K562 (cell line): ENCODE measurements around the gene CCDC18. TPM values are rescaled to one million over a fixed set of nuclear protein-coding genes. Genes with fewer than 3 reads are reported as not detected.

ENCODE experiments used
- DIDO1 ChIP-seq: fragments of 450-650 bp; IDR thresholded peaks from 2 replicates; pipeline ENCODE4 v1.6.1; 2016; ENCODE audit warnings: low read depth, missing biosample characterization, missing genetic modification characterization
- DNMT1 ChIP-seq: fragments of 450-650 bp; IDR thresholded peaks from 2 replicates; pipeline ENCODE4 v1.6.1; 2016; ENCODE audit warnings: antibody characterized with exemption, mild to moderate bottlenecking
- HMGN3 ChIP-seq: IDR thresholded peaks from 2 replicates; pipeline ENCODE4 v1.6.1; 2011; ENCODE audit warnings: borderline replicate concordance, low read depth, mild to moderate bottlenecking, mixed read lengths, low read length; ENCODE audit not compliant: insufficient read length; ENCODE audit errors: extremely low read depth
- NFATC3 ChIP-seq: fragments of 450-650 bp; IDR thresholded peaks from 2 replicates; pipeline ENCODE4 v1.6.1; 2017; ENCODE audit warnings: mild to moderate bottlenecking
- RCOR1 ChIP-seq, 2 experiments: IDR thresholded peaks; 2 replicates each; pipeline ENCODE4 v1.6.1; 2012; ENCODE audit warnings: low read depth in 2 of 2, low read length in 2 of 2, borderline replicate concordance in 1 of 2, improper control_type of control experiment in 1 of 2
- SAFB ChIP-seq: fragments of 200-400 bp; formaldehyde crosslinking; IDR thresholded peaks from 2 replicates; pipeline ENCODE4 v1.6.1; 2017; ENCODE audit warnings: low read depth, low read length, borderline replicate concordance
- ZNF24 ChIP-seq: fragments of 450-650 bp; IDR thresholded peaks from 2 replicates; pipeline ENCODE4 v1.6.1; 2016
- polyA plus RNA-seq, 8 experiments: library from polyadenylated mRNA; depleted of rRNA in 4 of 8; stranded (reverse) in 5 of 8; unstranded in 3 of 8; fragments of >200 nt; fragmentation: Nextera tagmentation in 2 of 8; fragmentation: Illumina TruSeq in 1 of 8; extraction: Ambion mirVana in 2 of 8; extraction: Trizol in 1 of 8; gene quantifications; 2 replicates each; pipeline versions ENCODE4 v1.2.1 to v1.2.3, GENCODE V29; 2011 to 2014; ENCODE audit warnings: inconsistent platforms in 1 of 8, missing spikeins in 1 of 8
- total RNA-seq, 7 experiments: library from RNA; depleted of rRNA in 6 of 7; stranded (reverse); fragments of >200 nt in 6 of 7; fragmentation: Illumina TruSeq in 2 of 7; extraction: Trizol in 2 of 7; gene quantifications; 2 replicates each; pipeline versions ENCODE4 v1.2.1 to v1.2.3, GENCODE V29; 2011 to 2021; ENCODE audit warnings: low replicate concordance in 1 of 7
- TF ChIP-seq, protein P1 (sequence below): sonication (generic); formaldehyde crosslinking; IDR thresholded peaks from 2 replicates; pipeline ENCODE4 v1.8.1; 2023; ENCODE audit warnings: mild to moderate bottlenecking, missing genetic modification reagents
- TF ChIP-seq, protein P2 (sequence below): sonication (generic); formaldehyde crosslinking; IDR thresholded peaks from 2 replicates; pipeline ENCODE4 v1.8.0; 2022; ENCODE audit warnings: mild to moderate bottlenecking, missing genetic modification reagents
- TF ChIP-seq, protein P3 (sequence below): fragments of 450-650 bp; IDR thresholded peaks from 2 replicates; pipeline ENCODE4 v1.6.1; 2016; ENCODE audit warnings: mild to moderate bottlenecking, moderate library complexity
- TF ChIP-seq, protein P4 (sequence below): sonication (generic); formaldehyde crosslinking; IDR thresholded peaks from 2 replicates; pipeline ENCODE4 v1.8.1; 2022; ENCODE audit warnings: missing genetic modification reagents

Gene CCDC18
- total and polyA plus RNA-seq, 9 of the 15 experiments (the other 6 are each of a cell fraction or from before 2014, with no cell fraction given), result 19.5 to 34.2 (median 24.3) TPM

DNA sequence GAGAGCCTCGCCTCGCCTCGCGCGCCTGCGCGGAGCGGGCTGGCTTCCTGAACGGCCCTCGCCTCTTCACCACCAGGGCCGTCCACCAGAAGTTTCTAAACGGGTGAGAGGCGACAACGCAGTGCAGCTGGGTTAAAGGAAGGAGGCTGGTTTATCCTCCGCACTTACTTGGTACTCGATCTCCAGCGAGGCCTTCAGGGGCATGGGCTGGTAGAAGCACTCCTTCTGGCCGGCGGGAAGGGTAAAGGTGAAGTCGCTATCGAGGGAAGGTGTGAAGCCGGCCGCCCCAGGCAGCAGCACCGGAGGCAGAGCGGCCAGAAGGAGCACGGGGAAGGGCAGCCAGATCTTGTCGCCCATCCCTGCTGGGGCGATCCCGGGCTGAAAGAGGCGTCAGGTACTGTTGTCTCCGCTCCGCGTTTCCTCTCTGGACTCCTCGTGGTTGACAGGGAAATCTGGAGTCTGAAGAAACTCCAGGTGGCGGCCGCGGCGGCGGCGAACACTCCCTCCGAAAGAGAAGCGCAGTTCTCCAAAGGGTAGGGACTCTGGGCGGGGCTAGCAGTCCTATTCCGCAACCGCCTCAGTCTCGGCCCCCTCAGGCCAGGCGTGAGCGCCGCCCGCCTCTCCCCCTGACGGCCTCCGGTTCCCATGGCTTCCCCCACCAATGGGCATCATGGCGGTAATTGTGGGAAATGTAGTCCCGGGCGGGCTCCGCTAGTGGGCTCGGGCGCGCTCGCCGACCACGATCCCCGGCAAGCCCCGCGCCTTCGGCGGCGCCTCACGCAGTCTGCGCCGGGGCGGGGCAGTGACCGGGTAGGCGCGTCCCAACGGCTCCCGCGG is 420 bp upstream of the CCDC18 start, which contains the start of gene TMED5 (continued):
- TF ChIP-seq HMGN3 (peak; percentile 78), ZNF24 (no peak), DNMT1 (no peak), RCOR1 (IDR thresholded peaks at IDR 0.05; ENCODE audit: borderline replicate concordance in 1 of 2, low read depth in 2 of 2, low read length in 2 of 2) (peak; percentile 14 to 24; a peak in 1 of 4 replicates), SAFB (peak; percentile 79), DIDO1 (tag) (0 out of 2 replicates have a peak, but pooled peaks have one; percentile 5), NFATC3 (no peak)
- TF ChIP-seq, protein P1, sequence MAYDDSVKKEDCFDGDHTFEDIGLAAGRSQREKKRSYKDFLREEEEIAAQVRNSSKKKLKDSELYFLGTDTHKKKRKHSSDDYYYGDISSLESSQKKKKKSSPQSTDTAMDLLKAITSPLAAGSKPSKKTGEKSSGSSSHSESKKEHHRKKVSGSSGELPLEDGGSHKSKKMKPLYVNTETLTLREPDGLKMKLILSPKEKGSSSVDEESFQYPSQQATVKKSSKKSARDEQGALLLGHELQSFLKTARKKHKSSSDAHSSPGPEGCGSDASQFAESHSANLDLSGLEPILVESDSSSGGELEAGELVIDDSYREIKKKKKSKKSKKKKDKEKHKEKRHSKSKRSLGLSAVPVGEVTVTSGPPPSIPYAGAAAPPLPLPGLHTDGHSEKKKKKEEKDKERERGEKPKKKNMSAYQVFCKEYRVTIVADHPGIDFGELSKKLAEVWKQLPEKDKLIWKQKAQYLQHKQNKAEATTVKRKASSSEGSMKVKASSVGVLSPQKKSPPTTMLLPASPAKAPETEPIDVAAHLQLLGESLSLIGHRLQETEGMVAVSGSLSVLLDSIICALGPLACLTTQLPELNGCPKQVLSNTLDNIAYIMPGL, result peak; percentile 79; the same call in 1 of the 2 replicates
- TF ChIP-seq, protein P2, sequence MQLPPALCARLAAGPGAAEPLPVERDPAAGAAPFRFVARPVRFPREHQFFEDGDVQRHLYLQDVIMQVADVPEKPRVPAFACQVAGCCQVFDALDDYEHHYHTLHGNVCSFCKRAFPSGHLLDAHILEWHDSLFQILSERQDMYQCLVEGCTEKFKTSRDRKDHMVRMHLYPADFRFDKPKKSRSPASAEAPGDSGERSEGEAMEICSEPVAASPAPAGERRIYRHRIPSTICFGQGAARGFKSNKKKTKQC, result no peak; the same call in 1 of the 2 replicates
- TF ChIP-seq, protein P3, sequence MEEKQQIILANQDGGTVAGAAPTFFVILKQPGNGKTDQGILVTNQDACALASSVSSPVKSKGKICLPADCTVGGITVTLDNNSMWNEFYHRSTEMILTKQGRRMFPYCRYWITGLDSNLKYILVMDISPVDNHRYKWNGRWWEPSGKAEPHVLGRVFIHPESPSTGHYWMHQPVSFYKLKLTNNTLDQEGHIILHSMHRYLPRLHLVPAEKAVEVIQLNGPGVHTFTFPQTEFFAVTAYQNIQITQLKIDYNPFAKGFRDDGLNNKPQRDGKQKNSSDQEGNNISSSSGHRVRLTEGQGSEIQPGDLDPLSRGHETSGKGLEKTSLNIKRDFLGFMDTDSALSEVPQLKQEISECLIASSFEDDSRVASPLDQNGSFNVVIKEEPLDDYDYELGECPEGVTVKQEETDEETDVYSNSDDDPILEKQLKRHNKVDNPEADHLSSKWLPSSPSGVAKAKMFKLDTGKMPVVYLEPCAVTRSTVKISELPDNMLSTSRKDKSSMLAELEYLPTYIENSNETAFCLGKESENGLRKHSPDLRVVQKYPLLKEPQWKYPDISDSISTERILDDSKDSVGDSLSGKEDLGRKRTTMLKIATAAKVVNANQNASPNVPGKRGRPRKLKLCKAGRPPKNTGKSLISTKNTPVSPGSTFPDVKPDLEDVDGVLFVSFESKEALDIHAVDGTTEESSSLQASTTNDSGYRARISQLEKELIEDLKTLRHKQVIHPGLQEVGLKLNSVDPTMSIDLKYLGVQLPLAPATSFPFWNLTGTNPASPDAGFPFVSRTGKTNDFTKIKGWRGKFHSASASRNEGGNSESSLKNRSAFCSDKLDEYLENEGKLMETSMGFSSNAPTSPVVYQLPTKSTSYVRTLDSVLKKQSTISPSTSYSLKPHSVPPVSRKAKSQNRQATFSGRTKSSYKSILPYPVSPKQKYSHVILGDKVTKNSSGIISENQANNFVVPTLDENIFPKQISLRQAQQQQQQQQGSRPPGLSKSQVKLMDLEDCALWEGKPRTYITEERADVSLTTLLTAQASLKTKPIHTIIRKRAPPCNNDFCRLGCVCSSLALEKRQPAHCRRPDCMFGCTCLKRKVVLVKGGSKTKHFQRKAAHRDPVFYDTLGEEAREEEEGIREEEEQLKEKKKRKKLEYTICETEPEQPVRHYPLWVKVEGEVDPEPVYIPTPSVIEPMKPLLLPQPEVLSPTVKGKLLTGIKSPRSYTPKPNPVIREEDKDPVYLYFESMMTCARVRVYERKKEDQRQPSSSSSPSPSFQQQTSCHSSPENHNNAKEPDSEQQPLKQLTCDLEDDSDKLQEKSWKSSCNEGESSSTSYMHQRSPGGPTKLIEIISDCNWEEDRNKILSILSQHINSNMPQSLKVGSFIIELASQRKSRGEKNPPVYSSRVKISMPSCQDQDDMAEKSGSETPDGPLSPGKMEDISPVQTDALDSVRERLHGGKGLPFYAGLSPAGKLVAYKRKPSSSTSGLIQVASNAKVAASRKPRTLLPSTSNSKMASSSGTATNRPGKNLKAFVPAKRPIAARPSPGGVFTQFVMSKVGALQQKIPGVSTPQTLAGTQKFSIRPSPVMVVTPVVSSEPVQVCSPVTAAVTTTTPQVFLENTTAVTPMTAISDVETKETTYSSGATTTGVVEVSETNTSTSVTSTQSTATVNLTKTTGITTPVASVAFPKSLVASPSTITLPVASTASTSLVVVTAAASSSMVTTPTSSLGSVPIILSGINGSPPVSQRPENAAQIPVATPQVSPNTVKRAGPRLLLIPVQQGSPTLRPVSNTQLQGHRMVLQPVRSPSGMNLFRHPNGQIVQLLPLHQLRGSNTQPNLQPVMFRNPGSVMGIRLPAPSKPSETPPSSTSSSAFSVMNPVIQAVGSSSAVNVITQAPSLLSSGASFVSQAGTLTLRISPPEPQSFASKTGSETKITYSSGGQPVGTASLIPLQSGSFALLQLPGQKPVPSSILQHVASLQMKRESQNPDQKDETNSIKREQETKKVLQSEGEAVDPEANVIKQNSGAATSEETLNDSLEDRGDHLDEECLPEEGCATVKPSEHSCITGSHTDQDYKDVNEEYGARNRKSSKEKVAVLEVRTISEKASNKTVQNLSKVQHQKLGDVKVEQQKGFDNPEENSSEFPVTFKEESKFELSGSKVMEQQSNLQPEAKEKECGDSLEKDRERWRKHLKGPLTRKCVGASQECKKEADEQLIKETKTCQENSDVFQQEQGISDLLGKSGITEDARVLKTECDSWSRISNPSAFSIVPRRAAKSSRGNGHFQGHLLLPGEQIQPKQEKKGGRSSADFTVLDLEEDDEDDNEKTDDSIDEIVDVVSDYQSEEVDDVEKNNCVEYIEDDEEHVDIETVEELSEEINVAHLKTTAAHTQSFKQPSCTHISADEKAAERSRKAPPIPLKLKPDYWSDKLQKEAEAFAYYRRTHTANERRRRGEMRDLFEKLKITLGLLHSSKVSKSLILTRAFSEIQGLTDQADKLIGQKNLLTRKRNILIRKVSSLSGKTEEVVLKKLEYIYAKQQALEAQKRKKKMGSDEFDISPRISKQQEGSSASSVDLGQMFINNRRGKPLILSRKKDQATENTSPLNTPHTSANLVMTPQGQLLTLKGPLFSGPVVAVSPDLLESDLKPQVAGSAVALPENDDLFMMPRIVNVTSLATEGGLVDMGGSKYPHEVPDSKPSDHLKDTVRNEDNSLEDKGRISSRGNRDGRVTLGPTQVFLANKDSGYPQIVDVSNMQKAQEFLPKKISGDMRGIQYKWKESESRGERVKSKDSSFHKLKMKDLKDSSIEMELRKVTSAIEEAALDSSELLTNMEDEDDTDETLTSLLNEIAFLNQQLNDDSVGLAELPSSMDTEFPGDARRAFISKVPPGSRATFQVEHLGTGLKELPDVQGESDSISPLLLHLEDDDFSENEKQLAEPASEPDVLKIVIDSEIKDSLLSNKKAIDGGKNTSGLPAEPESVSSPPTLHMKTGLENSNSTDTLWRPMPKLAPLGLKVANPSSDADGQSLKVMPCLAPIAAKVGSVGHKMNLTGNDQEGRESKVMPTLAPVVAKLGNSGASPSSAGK, result peak; percentile 94
- TF ChIP-seq, protein P4, sequence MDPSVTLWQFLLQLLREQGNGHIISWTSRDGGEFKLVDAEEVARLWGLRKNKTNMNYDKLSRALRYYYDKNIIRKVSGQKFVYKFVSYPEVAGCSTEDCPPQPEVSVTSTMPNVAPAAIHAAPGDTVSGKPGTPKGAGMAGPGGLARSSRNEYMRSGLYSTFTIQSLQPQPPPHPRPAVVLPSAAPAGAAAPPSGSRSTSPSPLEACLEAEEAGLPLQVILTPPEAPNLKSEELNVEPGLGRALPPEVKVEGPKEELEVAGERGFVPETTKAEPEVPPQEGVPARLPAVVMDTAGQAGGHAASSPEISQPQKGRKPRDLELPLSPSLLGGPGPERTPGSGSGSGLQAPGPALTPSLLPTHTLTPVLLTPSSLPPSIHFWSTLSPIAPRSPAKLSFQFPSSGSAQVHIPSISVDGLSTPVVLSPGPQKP (CRISPR knock-in tag), result no peak
